OCI-M1 (cell line): ENCODE data around the gene FCSK.
A peak's percentile ranks its signal among the peaks of the same experiment; 100 is the strongest.

Experiments
- DNase-seq: peaks from one replicate; lab custom pipeline; 2025; lab: John Stamatoyannopoulos, UW

FCSK gene

DNA sequence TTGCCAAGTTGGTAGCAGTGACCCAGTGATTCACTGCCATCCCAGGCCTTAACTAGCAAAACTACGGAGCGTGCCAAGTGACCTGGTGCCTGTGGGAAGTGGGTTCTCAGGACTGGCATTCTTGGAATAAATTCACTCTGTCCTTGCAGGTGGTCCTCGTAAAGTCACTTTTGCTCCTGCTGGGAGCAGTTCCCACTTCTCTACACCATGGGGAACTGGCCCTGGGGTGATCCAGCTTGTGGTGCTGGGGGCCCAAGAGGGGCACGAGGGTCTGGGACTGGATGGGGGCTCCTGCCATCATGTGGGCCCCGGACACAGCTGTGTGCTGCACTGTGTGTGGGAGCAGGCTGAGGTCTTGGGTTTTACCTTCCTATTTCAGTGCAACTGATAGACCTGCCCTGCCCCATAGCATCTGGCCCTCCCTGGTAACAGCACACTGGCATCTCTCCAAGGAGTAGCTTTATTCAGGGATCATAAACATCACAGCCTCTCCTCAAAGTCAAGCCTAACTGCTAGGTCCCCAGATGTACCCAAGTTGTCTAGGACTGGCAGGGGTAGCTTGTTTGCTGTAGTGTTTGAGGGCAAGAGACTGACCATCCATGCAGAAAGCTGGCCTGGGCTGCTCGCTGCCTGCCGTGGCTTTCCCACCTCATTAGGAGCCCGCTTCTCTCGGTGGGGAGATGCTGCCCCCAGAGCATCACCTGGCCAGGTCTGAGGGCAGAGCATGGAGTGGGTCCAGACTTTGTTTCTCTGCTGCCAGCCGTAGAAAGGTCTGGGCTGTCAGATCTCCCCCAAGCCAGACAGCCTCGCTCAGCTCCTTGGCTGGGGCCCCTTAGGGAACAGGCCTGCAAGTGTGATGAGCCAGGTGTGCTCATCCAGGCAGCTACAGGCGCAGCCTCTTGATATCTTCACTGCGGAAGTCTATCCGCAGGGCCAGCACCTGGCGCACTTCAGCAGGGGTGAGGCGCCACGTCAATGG lies 26.0 kb downstream of the FCSK start:
- no peak for DNase-seq

DNA sequence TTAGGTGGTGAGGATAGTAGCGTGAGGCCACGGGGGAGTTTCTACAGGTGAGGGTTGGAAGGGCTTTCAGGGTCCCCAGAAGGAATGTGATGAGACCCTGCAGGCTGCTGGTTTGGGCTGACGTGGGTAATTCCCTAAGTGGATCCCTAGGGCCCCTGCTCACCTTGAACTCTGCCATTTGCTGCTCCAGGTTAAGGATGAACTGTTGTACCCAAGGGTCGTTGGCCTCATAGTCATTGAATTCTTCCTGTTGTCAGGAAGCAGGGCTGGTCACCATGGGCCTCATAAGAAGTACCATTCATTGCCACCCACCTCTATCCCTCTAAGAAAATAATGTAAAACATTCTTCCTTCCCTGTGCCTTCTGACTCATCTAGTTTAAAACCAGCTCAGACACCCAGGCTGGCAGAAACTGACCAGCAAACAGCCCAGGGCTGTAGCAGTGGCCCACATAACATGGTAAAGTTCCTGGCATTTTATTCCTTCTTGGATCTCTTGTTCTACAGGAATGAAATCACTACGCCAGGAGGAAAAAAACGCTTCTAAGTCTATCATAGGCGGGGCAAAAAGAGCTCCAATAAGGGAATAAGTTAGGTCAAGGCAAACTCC lies 27.6 kb downstream of the FCSK start:
- no peak for DNase-seq

DNA sequence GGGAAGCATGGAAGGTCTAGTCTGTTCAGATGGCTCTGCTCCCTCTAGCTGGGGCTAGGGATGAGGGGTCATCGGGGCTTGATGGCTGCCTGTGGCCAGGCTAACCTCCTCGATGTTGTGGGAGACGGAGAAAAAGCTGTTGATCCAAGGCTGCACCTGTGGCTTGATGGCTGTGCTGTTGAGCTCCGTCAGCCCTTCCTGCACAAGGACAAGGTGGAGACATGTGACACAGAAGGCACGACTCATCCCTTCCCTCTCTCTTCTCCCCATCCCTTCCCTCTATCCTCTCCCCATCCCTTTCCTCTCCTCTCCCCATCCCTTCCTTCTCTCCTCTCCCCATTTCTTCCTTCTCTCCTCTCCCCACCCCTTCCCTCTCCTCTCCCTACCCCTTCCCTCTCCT lies 28.2 kb downstream of the FCSK start:
- DNase-seq, result no peak

DNA sequence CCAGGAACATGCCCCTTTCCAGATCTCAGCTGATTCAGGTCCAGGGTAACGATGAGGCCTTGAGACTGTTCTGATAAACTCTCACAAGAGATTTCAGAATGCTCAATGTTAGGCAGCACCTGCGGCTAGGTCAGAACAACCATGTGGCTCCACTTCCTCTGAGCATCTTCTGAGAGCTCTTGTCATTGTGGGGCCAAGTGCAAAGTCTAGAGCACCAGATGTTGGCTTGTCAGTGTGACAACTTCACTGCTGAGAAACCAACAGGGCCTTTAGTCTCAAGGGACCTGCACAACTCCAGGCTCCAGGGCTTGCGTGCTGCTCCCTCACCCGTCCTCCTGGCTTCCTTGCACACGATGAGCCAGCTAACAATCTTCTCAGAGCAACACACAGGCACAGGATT lies 29.0 kb downstream of the FCSK start:
- no peak for DNase-seq

DNA sequence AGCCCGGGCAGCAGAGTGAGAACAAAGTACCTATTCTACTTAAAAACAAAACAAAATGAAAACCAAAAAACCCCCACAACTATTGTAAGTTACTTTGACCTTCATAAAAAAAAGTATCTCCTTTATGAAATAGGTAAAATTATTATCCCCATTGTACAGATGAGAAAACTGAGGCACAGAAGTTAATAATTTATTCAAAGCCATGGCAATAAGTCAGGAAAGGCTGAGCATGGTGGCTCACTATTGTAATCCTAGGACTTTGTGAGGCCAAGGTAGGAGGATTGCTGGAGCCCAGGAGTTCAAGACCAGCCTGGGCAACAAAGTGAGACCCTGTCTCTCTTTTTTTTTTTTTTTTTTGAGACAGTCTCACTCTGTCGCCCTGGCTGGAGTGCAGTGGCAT lies 30.5 kb downstream of the FCSK start:
- no peak for DNase-seq

DNA sequence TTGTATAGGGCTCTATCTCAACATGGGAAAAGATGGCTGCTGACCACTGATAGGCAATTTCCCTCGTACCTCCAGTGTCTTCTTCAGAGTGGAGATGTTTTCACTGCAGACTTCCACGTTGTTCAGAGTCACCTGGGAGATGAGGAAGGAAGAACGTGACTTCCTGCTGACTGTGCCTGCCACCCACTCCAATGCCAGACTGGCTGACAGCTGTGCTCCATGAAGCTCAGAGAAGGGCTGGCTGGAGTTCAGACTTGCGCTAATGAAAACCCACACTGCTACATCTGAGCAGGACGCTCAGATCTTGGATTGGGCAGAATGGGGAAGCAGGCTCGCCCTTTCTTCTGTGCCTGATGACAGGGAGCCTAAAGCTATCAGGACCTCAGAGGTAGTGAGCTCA lies 35.9 kb downstream of the FCSK start:
- DNase-seq, result no peak

DNA sequence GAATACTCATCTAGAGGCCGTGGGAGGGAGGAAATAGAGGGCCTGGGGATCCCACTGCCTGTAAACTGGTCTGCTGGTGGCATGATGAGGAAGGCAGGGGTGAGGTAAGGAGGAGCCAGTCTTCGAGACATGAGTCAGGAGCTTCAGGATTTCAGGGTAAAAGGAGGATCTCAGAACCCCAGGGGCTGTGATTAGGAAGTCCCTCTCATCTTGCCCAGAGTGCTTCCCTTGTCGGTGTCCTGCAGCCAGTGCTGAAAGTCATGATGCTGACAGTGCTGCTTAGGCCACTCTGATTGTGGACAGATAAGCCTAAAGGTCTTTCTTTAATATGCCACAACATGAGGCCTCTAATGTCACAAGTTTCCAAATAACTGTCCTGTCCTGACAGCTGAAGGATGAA lies 39.4 kb downstream of the FCSK start:
- DNase-seq, result no peak

DNA sequence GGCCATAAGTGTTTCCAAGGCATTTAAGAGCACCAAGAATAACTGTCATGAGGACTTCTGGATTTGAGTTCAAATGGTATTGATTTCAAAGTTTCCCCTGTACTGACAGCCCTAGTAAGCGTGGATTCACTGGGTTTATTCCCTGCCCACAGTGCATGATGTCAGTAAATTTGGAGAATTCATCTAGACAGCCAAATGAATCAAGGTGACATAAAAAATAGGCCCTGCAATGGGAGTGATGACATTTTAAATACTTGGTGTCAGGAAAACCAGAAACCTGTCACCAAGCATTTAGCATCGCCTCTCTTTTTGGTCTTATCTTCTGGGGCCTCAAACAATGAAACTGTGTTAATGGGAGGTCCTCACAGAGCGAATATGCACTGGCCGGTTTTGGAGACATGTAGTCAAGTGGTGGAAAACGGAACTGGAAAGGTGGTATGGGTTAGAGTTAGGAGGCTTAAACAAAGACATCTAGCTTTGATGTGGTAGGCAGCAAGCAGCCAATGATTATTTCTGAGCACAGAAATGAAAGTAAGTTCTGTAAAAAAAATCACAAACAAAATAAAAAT lies 39.9 kb downstream of the FCSK start:
- DNase-seq, result no peak

DNA sequence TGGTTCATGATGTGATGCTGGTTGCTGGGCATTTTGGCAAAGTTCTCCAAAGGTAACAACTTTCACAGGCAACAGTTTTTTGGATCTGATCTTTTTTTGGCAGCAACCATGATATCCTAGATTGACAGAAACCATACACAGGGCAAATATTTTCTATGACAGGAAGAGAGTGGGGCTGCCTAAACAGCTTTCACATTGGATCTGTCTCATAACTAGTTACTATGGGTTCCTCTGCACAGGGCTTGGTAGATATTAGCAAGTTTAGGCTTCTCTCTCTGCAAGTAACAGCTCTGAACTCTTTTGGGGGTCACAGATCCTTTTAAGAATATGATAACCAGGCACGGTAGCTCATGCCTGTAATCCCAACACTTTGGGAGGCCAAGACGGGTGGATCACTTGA lies 40.4 kb downstream of the FCSK start:
- no peak for DNase-seq

DNA sequence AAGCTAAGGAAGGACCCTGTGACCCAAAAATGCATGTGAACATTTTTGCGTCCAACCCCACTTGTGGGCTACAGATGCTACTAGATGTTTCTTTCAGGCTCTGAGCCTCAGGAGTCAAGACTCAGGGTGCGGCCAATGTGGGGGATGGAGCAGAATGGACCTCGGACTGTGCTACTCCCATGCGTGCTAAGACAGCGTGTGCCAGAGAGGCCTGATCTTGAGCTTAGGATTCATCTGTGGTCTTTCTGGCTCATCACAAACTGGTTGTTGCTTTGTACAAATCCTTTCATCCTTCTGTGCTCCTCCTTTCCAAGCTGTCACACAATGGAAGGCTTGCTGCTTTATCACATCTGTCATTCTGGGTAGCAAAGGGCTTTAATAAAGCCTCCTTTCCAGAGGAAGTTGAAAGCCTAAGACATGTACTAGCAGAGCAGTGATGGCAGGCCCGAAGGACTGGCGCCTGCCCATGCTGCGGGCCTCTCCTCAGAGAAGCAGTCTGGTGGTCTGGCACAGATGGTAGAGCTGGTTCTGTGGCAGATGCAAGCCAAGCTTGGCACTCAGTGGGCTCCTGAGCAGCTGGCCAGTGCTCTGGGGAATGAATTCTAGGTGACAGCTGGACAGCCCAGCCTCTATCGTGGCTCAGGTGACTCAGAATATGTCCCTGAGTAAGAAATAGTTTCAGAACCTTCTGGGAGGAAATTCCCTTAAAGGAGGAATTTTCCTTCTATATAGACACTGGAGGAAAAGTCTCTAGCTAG lies 41.2 kb downstream of the FCSK start:
- no peak for DNase-seq

DNA sequence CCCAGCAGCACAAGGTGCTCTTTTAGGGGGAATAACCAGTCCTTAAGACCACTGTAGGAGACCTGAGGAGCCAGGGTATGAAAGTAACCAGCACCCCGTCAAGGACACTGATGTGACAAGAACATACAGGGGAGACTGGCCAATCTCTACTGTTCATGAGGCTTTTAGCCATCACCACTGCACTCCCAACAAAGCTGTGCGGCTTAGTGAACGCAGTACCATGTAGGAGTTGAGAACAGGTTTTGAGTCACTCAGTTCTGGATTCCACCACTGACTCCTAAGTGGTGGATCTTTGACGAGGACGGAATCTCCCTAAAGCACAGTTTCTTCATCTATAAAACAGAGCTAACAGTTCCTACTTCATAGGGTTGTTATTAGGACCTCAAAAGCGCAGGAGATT lies 42.1 kb downstream of the FCSK start:
- no peak for DNase-seq

DNA sequence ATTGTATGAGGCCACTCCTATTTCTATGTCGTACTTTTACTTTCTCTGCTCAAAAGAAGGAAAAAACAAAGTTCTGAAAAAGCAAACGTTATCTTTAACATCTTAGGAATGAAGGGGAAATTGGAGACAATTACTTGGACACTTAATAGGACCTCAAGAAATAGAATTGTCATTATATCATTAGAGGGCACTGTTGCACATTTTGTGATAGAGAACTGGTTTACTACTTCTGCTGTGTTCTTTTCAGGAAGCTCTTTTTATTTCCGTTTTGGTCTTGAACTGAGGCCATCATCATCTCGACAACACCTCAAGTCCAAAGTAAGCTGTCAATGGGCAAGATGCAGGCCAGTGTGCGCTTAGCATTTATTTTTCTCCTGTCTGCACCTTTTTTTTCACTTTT lies 54.4 kb downstream of the FCSK start:
- peak; percentile 26 for DNase-seq

DNA sequence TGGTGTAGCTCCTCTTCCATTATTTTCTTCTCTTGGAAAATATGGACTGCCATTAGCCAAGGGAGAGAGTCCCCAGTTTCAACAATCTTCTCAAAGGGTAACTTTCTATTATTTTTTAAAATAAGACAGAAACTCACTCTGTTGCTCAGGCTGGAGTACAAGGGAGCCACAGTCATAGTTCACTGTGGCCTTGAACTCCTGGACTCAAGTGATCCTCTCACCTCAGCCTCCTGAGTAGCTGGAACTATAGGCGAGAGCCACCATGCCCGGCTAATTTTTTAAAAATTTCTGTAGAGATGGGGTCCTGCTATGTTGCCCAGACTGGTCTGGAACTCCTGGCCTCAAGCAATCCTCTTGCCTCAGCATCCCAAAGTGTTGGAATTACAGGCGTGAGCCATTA lies 55.8 kb downstream of the FCSK start:
- no peak for DNase-seq

DNA sequence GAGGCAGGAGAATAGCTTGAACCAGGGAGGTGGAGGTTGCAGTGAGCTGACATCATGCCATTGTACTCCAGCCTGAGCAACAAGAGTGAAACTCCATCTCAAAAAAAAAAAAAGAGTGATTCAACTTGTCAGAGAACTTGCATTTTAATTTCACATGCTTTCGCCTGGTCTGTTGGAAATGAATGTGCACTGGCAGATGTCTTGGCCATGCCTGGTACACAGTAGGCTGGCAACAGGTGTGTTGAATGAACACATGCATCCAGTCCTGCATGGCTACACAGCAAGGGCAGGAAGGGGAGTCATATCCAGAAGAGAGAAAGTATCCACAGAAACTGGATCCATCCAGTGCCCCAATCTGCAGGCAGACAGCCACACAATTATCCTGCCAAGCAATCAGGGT lies 57.4 kb downstream of the FCSK start:
- DNase-seq, result no peak

DNA sequence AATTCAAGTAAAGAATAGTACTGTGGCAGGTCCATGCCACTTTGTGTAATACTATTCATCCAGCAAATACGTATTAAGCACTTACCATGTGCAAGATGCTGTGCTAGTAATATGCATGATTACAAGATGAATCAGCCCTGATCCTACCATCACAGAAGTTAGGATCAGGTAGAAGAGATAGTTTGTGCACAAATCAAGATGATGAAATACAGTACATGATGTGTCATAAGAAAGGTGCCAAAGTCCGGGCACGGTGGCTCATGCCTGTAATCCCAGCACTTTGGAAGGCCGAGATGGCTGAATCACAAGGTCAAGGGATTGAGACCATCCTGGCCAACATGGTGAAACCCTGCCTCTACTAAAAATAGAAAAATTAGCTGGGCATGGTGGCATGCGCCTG lies 58.1 kb downstream of the FCSK start:
- no peak for DNase-seq

DNA sequence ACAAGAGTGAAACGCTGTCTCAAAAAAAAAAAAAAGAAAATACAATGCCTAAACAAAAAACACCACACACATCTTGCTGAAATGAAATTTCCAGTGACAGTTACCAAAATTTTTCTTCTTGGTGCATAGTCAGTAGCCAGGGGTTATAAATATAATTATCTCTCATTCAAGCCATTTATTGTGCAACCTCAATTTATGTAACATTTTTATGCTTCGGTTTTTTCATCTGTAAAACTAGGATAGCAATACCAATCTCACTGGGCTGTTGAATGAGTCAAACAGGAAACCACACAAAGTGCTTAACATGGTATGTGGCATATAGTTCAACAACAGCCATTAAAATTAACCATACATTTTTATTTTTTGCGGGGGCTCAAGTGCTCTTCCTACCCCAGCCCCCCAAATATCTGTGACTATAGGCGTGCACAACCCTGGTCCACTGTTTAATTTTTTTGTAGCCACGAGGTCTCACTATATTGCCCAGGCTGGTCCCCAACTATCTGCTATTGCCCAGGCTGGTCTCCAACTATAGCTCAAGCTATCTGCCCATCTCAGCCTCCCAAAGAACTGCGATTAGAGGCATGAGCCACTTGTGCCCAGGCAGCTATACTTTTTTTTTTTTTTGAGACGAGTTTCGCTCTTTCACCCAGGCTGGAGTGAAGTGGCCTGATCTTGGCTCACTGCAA lies 66.4 kb downstream of the FCSK start:
- DNase-seq, result peak; percentile 42

DNA sequence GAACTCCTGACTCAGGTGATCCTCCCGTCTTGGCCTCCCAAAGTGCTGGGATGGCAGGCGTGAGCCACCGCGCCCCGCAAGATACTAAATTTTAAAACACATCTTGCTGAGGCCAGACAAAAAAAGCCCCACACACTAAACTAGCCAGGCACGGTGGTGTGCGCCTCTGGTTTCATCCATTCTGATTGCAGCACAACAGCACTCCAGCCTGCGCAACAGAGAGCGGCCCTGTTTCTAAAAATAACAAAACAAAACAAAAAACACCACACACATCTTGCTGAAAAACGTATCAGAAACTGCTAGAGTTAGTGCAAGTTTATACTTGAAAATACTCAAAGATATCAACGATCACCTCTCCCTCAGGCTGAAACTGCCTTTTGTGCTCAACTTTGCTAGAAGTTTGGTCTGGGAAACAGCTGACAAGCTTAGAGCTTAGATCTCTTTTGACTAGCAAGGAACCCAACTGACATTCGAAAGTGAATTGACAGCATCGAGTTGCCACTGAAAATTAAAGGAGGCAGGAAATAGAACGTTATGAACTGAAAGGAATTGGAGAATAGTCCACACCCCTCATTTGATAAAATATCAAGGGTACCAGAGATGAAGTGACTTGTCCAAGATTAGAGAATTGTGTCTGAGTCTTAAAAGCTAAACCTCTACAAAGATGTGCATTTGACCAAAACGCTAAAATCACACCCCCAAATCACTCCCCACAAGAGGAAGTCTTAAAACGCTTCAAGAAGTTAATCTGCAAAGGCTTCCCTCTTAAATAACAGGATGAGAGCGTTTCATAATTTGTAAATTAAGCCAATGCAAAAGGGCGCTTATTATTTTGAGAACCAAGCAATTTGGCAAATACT lies 68.1 kb downstream of the FCSK start:
- DNase-seq, result no peak

DNA sequence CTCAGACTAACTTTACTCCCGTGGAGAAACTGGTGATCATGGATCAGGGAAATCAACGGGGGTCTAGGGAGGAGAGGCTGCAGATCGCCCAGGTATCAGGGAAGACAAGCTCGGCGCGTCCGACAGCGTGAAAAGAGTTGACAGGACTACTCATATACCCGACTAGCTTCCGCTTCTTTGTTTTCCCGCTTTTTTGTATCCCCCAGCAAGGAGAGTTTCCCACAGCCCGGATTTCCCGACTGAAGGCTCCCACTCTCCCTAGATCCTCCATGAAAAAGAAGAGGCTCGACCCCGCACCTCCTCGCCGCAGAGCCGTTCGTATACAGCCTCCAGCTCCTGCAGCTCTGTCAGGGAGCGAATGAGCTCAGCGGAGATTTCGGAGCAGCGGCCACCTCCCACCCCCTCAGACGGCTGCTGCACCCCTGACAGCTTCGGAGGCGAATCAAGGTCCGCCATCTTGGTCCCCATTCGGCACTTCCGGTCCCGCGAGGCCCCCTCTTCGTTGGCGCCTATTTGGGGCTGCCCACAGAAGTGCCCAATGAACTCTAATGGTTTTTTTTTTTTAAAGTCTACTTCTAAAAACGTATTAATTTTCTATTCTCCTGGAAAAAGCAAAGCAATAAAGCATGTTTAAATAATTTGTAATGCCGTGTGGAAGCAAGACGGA lies 68.8 kb downstream of the FCSK start, which contains the start of gene COG4:
TSS of gene COG4 (minus strand) at position 479 of the 667 bp plus-strand sequence. CDS start at position 468, 11 bp downstream.
- DNase-seq, result peak; percentile 93

DNA sequence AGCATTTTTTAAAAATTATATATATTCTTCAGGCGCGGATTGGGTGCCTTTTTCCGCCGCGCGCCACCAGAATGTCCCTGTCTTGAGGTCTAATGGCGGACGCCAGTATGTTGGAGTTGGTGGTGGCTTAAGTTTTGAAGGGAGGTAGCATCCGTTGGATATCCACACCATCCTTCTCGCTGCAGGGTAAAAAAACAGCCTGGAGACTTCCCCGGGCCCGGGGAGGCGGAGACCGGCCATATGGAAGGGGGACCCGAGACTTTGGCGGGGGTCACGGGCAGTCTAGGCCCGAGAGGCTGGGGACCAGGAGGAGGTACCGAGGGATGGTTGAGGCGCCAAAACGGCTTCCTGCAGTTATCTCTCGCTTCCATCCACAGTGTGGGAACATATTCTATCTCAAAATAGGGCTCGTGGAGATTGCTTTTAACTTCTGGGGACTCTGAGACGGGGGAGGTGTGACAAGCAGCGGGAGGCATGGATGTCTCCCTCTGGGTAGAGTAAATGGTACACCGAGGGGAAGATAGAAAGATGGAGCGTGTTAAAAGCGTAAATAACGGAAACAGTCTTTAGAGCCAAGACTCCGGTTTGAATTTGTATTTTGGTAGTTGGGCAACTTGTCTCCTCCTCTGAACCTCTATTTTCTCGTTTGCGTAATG lies 69.5 kb downstream of the FCSK start, which contains the start of gene SF3B3:
TSS of gene SF3B3 (plus strand) at position 74 of the 656 bp plus-strand sequence. CDS start 2,841 bp downstream, outside the sequence.
- DNase-seq, result peak; percentile 93
